ENCODE data around the gene FOXP1.

DNA sequence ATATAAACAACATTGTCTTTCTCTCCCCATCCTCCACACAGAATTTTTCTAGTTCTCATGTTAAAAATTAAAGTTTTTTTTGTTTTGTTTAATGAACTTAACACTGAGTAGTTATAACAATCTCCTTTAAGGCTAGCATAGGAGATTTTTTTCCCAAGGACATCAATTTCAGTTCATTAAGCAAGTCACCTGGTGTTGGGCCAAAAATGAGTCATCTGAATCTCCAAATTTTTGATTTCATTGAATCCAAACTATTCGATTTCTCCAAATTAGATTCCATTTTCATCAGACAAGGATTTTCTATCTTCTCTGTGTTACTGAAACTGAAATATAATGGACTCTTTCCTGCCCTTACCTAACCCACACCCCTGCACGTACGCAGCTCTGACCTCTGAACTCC is 639.6 kb downstream of the FOXP1 start:
- no peak for TF ChIP-seq POLR2A (IDR thresholded peaks at IDR 0.05; ENCODE audit: low read depth, low read length)
- TF ChIP-seq POLR2AphosphoS5 (IDR thresholded peaks at IDR 0.05; ENCODE audit: low read depth, low read length), result no peak
- TF ChIP-seq TAF1 (IDR thresholded peaks at IDR 0.05; ENCODE audit: low read depth, low read length), result no peak
- no peak for TF ChIP-seq SPI1 (IDR thresholded peaks at IDR 0.05; ENCODE audit: low read depth, low read length)
